Prostate gland (tissue), 2 donors: Measurements from ENCODE around the gene GRK2. TPM values are rescaled to one million over a fixed set of nuclear protein-coding genes. Genes with fewer than 3 reads are reported as not detected.
A peak's percentile ranks its signal among the peaks of the same experiment; 100 is the strongest.

Experiments
- DNase-seq: peaks from one replicate; pipeline ENCODE4 v3.0.0-alpha.2; 2019; ENCODE audit warnings: low spot score
- H3K27ac ChIP-seq, 2 donors: fragments of 200-600 bp; sonication (generic); 2 replicates each; pipeline ENCODE4 v1.5.1; 2017 to 2019
- H3K27me3 ChIP-seq: fragments of 200-600 bp; sonication (generic); replicated peaks from 2 replicates; pipeline ENCODE4 v1.5.1; 2019; ENCODE audit not compliant: insufficient read depth
- H3K36me3 ChIP-seq, 2 donors: fragments of 200-600 bp; sonication (generic); 1 replicate in 1 of 2; 2 replicates in 1 of 2; pipeline versions ENCODE4 v1.5.1 to v1.8.1; 2017 to 2019
- H3K4me1 ChIP-seq: fragments of 200-600 bp; sonication (generic); replicated peaks from 2 replicates; pipeline ENCODE4 v1.5.1; 2019
- H3K4me3 ChIP-seq, 2 donors: fragments of 200-600 bp; sonication (generic); 2 replicates each; pipeline ENCODE4 v1.5.1; 2017 to 2019
- H3K9me3 ChIP-seq: fragments of 200-600 bp; sonication (generic); 2 replicates; pipeline ENCODE4 v1.5.1; 2017
- POLR2A ChIP-seq: fragments of 450-650 bp; IDR thresholded peaks from one replicate; pipeline ENCODE4 v1.6.1; 2016; ENCODE audit warnings: antibody characterized with exemption, mild to moderate bottlenecking
- POLR2AphosphoS5 ChIP-seq: sonication (generic); formaldehyde crosslinking; IDR thresholded peaks from one replicate; pipeline ENCODE4 v1.6.1; 2017; ENCODE audit warnings: antibody characterized with exemption
- WGBS: methylation state at CpG from one replicate; pipeline ENCODE4 v1.1.5; 2018; 5-methylcytosine and 5-hydroxymethylcytosine counted together
- intact Hi-C: fragments of 100-400 bp; cut with DNase I; formaldehyde crosslinking; loops from one replicate; pipeline ENCODE4 v1.14.2; 2022
- total RNA-seq, 2 donors: library from RNA; depleted of rRNA; stranded (reverse); fragments of >200 nt; gene quantifications; one replicate each; pipeline ENCODE4 v1.1.0, GENCODE V29; 2016
- TF ChIP-seq, protein P1 (sequence below), 4 experiments: fragments of 200-600 bp in 2 of 4; fragments of 450-650 bp in 2 of 4; sonication (generic) in 2 of 4; IDR thresholded peaks; 1 replicate in 3 of 4; 2 replicates in 1 of 4; pipeline ENCODE4 v1.5.1; 2016 to 2019; ENCODE audit warnings: antibody characterized with exemption in 4 of 4, mild to moderate bottlenecking in 2 of 4, moderate library complexity in 2 of 4

GRK2 gene
- total RNA-seq, 2 donors from 2014 or later, result 102 to 111 TPM

GRCh38 chr11:67247946-67248550, 18.2 kb upstream of the GRK2 start:
- TF ChIP-seq POLR2AphosphoS5 (no peak), POLR2A (no peak)
- TF ChIP-seq, protein P1, sequence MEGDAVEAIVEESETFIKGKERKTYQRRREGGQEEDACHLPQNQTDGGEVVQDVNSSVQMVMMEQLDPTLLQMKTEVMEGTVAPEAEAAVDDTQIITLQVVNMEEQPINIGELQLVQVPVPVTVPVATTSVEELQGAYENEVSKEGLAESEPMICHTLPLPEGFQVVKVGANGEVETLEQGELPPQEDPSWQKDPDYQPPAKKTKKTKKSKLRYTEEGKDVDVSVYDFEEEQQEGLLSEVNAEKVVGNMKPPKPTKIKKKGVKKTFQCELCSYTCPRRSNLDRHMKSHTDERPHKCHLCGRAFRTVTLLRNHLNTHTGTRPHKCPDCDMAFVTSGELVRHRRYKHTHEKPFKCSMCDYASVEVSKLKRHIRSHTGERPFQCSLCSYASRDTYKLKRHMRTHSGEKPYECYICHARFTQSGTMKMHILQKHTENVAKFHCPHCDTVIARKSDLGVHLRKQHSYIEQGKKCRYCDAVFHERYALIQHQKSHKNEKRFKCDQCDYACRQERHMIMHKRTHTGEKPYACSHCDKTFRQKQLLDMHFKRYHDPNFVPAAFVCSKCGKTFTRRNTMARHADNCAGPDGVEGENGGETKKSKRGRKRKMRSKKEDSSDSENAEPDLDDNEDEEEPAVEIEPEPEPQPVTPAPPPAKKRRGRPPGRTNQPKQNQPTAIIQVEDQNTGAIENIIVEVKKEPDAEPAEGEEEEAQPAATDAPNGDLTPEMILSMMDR (IDR thresholded peaks at IDR 0.05), result no peak
- Histone ChIP-seq H3K4me1 (peaks cover 14% of the 10 kb centered on the region), H3K4me3 (no peak overlapping the region), H3K27me3 (no peaks in the 10 kb centered on the region), H3K27ac (peak overlapping the region; percentile 53 to 56), H3K36me3 (peaks cover 22% of the 10 kb centered on the region in 2 donors), H3K9me3 (no peaks in the 10 kb centered on the region)
- WGBS, result 65% methylated on average over 5 of the region's 5 CpGs
- DNase-seq, result no peak
- intact Hi-C loops, result no loop called here

DNA sequence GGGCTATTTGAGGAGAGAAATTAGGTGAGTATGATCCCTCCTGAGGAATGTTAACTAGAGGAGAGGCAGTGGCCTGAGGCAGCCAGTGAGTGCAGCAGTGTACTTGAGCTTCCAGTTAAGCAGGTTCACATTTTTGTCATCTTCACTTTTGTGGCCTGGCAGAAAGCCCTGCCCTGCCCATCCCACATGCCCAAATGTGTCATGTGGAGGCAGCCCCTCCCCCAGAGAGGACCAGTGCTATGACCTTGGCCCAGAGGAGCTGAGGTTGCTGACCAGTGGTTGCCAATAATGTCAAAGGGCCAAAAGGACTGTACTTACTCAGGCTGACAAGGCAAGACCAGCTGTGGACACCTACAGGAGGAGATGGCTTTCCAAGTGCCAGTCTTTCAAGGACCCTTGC, 17.6 kb upstream of the GRK2 start:
- Histone ChIP-seq H3K4me3 (no peak overlapping the region), H3K27ac (peak overlapping the region; percentile 45 to 56), H3K4me1 (peaks cover 14% of the 10 kb centered on the region), H3K27me3 (no peaks in the 10 kb centered on the region), H3K36me3 (peaks cover 22 to 26% of the 10 kb centered on the region in 2 donors), H3K9me3 (no peaks in the 10 kb centered on the region)
- TF ChIP-seq, protein P1 (IDR thresholded peaks at IDR 0.05), result no peak
- peak; percentile 93 for TF ChIP-seq POLR2AphosphoS5
- DNase-seq, result peak; percentile 89
- intact Hi-C loops, result no loop called here

- Histone ChIP-seq H3K27ac (no peak overlapping the region), H3K9me3 (no peaks in the 10 kb centered on the region), H3K27me3 (no peaks in the 10 kb centered on the region), H3K4me3 (no peak overlapping the region), H3K36me3 (peaks cover 39 to 40% of the 10 kb centered on the region in 2 donors), H3K4me1 (peaks cover 7% of the 10 kb centered on the region)
- intact Hi-C loops, result no loop called here
- WGBS, result 85% methylated on average over 37 of the region's 37 CpGs
- TF ChIP-seq POLR2A (no peak), POLR2AphosphoS5 (no peak)
- TF ChIP-seq, protein P1 (IDR thresholded peaks at IDR 0.05), result no peak
- no peak for DNase-seq
Observed at GRCh38 chr11:67250059-67251043, 15.9 kb upstream of the GRK2 start.

GRCh38 chr11:67251841-67252240, 14.4 kb upstream of the GRK2 start:
- H3K36me3 ChIP-seq, result peaks cover 33 to 37% of the 10 kb centered on the region in 2 donors
- WGBS, result 16% methylated on average over 1 of the region's 1 CpG
- no peak for DNase-seq
- H3K4me3 ChIP-seq, result no peak overlapping the region
- no peaks in the 10 kb centered on the region for H3K27me3 ChIP-seq
- H3K9me3 ChIP-seq, result no peaks in the 10 kb centered on the region
- intact Hi-C loops, result no loop called here
- peak overlapping the region in 1 of 2 donors; percentile 19 for H3K27ac ChIP-seq
- TF ChIP-seq, protein P1 (IDR thresholded peaks at IDR 0.05), result no peak
- no peak for TF ChIP-seq POLR2AphosphoS5
- TF ChIP-seq POLR2A, result no peak
- peaks cover 7% of the 10 kb centered on the region for H3K4me1 ChIP-seq
